Left lung (tissue), 10 donors: ENCODE data around the gene PRKN. TPM values are rescaled to one million over a fixed set of nuclear protein-coding genes. Genes with fewer than 3 reads are reported as not detected.

Source experiments
- ATAC-seq: fragments of 200-7000 bp; cut with Tn5 transposase; one replicate; pipeline ENCODE4 v1.9.1; 2020; ENCODE audit warnings: moderate library complexity
- DNase-seq, 4 donors: peaks; one replicate each; pipeline ENCODE4 v3.0.0-alpha.2; 2013 to 2020
- H3K27ac ChIP-seq, 2 donors: fragments of 200-600 bp; sonication (generic) in 1 of 2; one replicate each; pipeline versions ENCODE4 v1.5.0 to v1.8.0; 2020 to 2021
- H3K27me3 ChIP-seq, 2 donors: fragments of 200-600 bp; sonication (generic) in 1 of 2; one replicate each; pipeline versions ENCODE4 v1.5.0 to v1.8.0; 2020 to 2021
- H3K36me3 ChIP-seq, 2 donors: fragments of 200-600 bp; sonication (generic) in 1 of 2; one replicate each; pipeline versions ENCODE4 v1.5.0 to v1.8.0; 2020 to 2021
- H3K4me1 ChIP-seq, 2 donors: fragments of 200-600 bp; one replicate each; pipeline ENCODE4 v1.8.0; 2021
- H3K4me3 ChIP-seq, 2 donors: fragments of 200-600 bp; sonication (generic) in 1 of 2; one replicate each; pipeline versions ENCODE4 v1.5.0 to v1.8.0; 2020 to 2021; ENCODE audit warnings: mild to moderate bottlenecking in 1 of 2
- H3K9me3 ChIP-seq, 2 donors: fragments of 200-600 bp; sonication (generic) in 1 of 2; one replicate each; pipeline versions ENCODE4 v1.5.0 to v1.8.0; 2020 to 2021
- CTCF ChIP-seq, 2 donors: fragments of 200-600 bp; sonication (generic) in 1 of 2; IDR thresholded peaks; one replicate each; pipeline versions ENCODE4 v1.5.0 to v1.8.0; 2021; ENCODE audit warnings: antibody characterized with exemption in 2 of 2
- intact Hi-C, 2 donors: fragments of 100-400 bp; cut with DNase I; formaldehyde crosslinking; loops; one replicate each; pipeline versions ENCODE4 v1.11.2 to v1.14.2; 2022
- polyA plus RNA-seq, 6 donors: library from polyadenylated mRNA; unstranded; fragments of 120-200 nt; gene quantifications; one replicate each; pipeline ENCODE4 v1.2.1, GENCODE V29; 2013; ENCODE audit not compliant: insufficient read length in 6 of 6
- total RNA-seq, 2 donors: library from RNA; stranded (reverse); fragmentation: NEBNext Ultra II Directional; extraction: Animal tissue kit (Norgen Biotek cat#: 25700); gene quantifications; one replicate each; pipeline ENCODE4 v1.2.1, GENCODE V29; 2021
- donor health status: DM: no; HTN: yes; CAD: no.
- donor health status: DM: no; HTN: no; CAD: no.

Gene PRKN
- total and polyA plus RNA-seq, 8 donors, result 1.9 to 4.3 (median 2.5) TPM

- Histone ChIP-seq H3K4me1 (no peaks in the 10 kb centered on the region), H3K27ac (no peak overlapping the region), H3K27me3 (no peaks in the 10 kb centered on the region), H3K4me3 (no peak overlapping the region), H3K9me3 (no peaks in the 10 kb centered on the region), H3K36me3 (no peaks in the 10 kb centered on the region)
- TF ChIP-seq CTCF (IDR thresholded peaks at IDR 0.05), result no peak
- ATAC-seq, result no peak
- no peak for DNase-seq
- intact Hi-C loops, result no loop called here
Measured at GRCh38 chr6:162229093-162229492, 498.5 kb downstream of the PRKN start.

GRCh38 chr6:162226803-162227202 is 500.8 kb downstream of the PRKN start:
- DNase-seq (peak in 2 of 4 donors; percentile 13 to 33), ATAC-seq (no peak)
- Histone ChIP-seq H3K27ac (no peak overlapping the region), H3K4me3 (no peak overlapping the region), H3K4me1 (no peaks in the 10 kb centered on the region), H3K9me3 (no peaks in the 10 kb centered on the region), H3K36me3 (no peaks in the 10 kb centered on the region), H3K27me3 (no peaks in the 10 kb centered on the region)
- no peak for TF ChIP-seq CTCF (IDR thresholded peaks at IDR 0.05)
- intact Hi-C loops, result no loop called here

- no peaks in the 10 kb centered on the region for H3K36me3 ChIP-seq
- H3K27ac ChIP-seq, result no peak overlapping the region
- H3K27me3 ChIP-seq, result no peaks in the 10 kb centered on the region
- DNase-seq (no peak), ATAC-seq (no peak)
- H3K4me1 ChIP-seq, result no peaks in the 10 kb centered on the region
- intact Hi-C loops, result no loop called here
- H3K9me3 ChIP-seq, result no peaks in the 10 kb centered on the region
- H3K4me3 ChIP-seq, result no peak overlapping the region
- TF ChIP-seq CTCF (IDR thresholded peaks at IDR 0.05), result no peak
Measured at GRCh38 chr6:162222521-162222920, 505.0 kb downstream of the PRKN start.

GRCh38 chr6:162220876-162221275 is 506.7 kb downstream of the PRKN start:
- H3K4me3 ChIP-seq, result no peak overlapping the region
- no peaks in the 10 kb centered on the region for H3K9me3 ChIP-seq
- H3K36me3 ChIP-seq, result no peaks in the 10 kb centered on the region
- DNase-seq, result peak in 2 of 4 donors; percentile 9 to 13
- H3K4me1 ChIP-seq, result no peaks in the 10 kb centered on the region
- no peak for ATAC-seq
- intact Hi-C loops, result no loop called here
- no peak overlapping the region for H3K27ac ChIP-seq
- TF ChIP-seq CTCF (IDR thresholded peaks at IDR 0.05), result no peak
- H3K27me3 ChIP-seq, result no peaks in the 10 kb centered on the region

- no peaks in the 10 kb centered on the region for H3K9me3 ChIP-seq
- no peaks in the 10 kb centered on the region for H3K27me3 ChIP-seq
- no peaks in the 10 kb centered on the region for H3K36me3 ChIP-seq
- intact Hi-C loops, result no loop called here
- no peak for TF ChIP-seq CTCF (IDR thresholded peaks at IDR 0.05)
- DNase-seq, result no peak
- no peak for ATAC-seq
- H3K27ac ChIP-seq, result no peak overlapping the region
- H3K4me3 ChIP-seq, result no peak overlapping the region
- H3K4me1 ChIP-seq, result no peaks in the 10 kb centered on the region
Measured at GRCh38 chr6:162219266-162219665, 508.3 kb downstream of the PRKN start.
